ENCODE measurements around the gene CPA5. TPM values are rescaled to one million over a fixed set of nuclear protein-coding genes. Genes with fewer than 3 reads are reported as not detected.
A peak's percentile ranks its signal among the peaks of the same experiment; 100 is the strongest.

CPA5 gene
- total and polyA plus RNA-seq, 10 of the 15 experiments (the other 5 are each of a cell fraction or from before 2014, with no cell fraction given) = 0.06 to 0.52 (median 0.29) TPM; not detected in 2

DNA sequence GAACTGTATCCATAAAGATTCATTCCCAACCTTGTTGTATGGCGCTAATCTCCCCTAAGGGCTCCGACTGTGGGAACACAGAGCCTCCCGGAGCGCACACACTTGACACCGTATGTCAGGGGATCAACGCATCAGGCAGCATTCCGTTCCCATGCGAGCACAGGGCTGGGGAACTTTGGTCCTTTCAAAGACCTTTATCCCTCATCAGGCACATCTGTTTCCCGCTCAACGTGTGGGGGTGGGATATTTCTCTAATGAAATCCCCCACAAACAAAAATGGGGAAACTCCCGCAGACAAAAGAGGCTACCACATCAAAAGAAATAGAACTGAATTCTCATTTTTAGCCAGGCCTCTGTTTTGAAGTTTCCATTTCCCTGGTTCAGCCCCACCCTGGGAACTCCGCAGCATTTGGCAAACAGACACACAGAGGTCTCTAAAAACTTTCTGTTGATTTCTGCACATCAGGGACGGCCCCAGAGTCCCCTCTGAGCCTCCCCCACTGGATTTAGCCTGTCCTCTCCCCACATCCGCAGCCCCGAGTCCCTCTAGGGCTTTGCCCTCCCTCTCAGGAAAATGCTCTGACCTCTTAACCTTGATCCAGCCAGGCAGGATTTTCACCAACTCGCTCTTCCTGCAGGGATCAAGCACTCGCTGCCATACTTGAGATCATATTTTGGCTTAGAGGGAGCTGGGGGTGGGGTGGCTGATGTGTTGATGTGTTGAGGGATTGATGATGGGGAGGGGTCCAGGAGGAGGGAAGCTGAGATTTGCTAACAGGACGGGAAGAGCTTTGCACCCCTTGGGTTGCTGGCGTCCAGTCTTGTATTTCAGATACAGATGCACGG lies 6.6 kb downstream of the CPA5 start (continued):
- TF ChIP-seq, protein P1, sequence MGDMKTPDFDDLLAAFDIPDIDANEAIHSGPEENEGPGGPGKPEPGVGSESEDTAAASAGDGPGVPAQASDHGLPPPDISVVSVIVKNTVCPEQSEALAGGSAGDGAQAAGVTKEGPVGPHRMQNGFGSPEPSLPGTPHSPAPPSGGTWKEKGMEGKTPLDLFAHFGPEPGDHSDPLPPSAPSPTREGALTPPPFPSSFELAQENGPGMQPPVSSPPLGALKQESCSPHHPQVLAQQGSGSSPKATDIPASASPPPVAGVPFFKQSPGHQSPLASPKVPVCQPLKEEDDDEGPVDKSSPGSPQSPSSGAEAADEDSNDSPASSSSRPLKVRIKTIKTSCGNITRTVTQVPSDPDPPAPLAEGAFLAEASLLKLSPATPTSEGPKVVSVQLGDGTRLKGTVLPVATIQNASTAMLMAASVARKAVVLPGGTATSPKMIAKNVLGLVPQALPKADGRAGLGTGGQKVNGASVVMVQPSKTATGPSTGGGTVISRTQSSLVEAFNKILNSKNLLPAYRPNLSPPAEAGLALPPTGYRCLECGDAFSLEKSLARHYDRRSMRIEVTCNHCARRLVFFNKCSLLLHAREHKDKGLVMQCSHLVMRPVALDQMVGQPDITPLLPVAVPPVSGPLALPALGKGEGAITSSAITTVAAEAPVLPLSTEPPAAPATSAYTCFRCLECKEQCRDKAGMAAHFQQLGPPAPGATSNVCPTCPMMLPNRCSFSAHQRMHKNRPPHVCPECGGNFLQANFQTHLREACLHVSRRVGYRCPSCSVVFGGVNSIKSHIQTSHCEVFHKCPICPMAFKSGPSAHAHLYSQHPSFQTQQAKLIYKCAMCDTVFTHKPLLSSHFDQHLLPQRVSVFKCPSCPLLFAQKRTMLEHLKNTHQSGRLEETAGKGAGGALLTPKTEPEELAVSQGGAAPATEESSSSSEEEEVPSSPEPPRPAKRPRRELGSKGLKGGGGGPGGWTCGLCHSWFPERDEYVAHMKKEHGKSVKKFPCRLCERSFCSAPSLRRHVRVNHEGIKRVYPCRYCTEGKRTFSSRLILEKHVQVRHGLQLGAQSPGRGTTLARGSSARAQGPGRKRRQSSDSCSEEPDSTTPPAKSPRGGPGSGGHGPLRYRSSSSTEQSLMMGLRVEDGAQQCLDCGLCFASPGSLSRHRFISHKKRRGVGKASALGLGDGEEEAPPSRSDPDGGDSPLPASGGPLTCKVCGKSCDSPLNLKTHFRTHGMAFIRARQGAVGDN (IDR thresholded peaks at IDR 0.05) = no peak
- TF ChIP-seq CHD1 (IDR thresholded peaks at IDR 0.05; ENCODE audit: low read depth, low read length) = no peak
- TF ChIP-seq POU2F2 (IDR thresholded peaks at IDR 0.05; ENCODE audit: borderline replicate concordance, low read depth, low read length) = 0 out of 3 replicates have a peak, but pooled peaks have one; percentile 17
- TF ChIP-seq DPF2 (IDR thresholded peaks at IDR 0.05) = 0 out of 2 replicates have a peak, but pooled peaks have one; percentile 23
- TF ChIP-seq MEF2B (IDR thresholded peaks at IDR 0.05; ENCODE audit: partially characterized antibody, poor library complexity, severe bottlenecking) = peak; percentile 48

DNA sequence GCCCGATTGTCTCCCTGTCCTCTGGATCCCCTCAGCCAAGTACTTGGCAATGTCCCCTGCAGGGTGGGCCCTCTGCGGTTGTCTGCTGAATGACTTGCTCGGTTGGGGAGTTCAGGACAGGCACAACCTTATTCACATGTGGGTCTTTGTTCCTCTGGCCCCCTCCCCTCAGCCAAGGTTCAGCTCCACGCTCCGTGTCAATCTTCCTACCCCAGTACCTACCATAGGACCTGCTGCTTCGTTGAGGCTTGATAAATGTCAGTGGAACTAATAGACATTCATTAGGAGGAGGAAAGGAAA lies 7.1 kb downstream of the CPA5 start:
- peaks cover 21% of the 10 kb centered on the region for H3K4me1 ChIP-seq (ENCODE audit: control insufficient read depth, insufficient read depth, low read length)
- no peak overlapping the region for H2AFZ ChIP-seq (ENCODE audit: control insufficient read depth, low read depth, low read length)
- no peaks in the 10 kb centered on the region for H3K9me3 ChIP-seq (replicated peaks; ENCODE audit: control insufficient read depth, insufficient read depth, low read length)
- no peaks in the 10 kb centered on the region for H3K27me3 ChIP-seq (replicated peaks in 1 of 2; ENCODE audit: control insufficient read depth in 2 of 2, insufficient read depth in 2 of 2, low read length in 1 of 2)
- no peak; the same call in 2 of the 3 replicates for ATAC-seq
- ChIA-PET CTCF (interaction anchor here (0.9 kb wide), 1 partner anchor 14 kb away, joined by 3 read pairs; no protein-coding TSS in a partner anchor), POLR2A (interaction anchor here (0.6 to 0.7 kb wide), 2 partner anchors 41 to 670 kb away, joined by 3 read pairs; no protein-coding TSS in a partner anchor), RAD21 (ENCODE audit: unreplicated experiment) (interaction anchor here (0.9 kb wide), 1 partner anchor 13 kb away, joined by 3 read pairs; no protein-coding TSS in a partner anchor), SMC1A (ENCODE audit: uncharacterized antibody, unreplicated experiment) (interaction anchor here (1.2 kb wide), 1 partner anchor 14 kb away, joined by 3 read pairs; no protein-coding TSS in a partner anchor)
- H3K4me2 ChIP-seq (ENCODE audit: control insufficient read depth, insufficient read depth) = no peak overlapping the region
- intact Hi-C loops (cut with micrococcal nuclease; ENCODE audit: unreplicated experiment) = loop anchor here (1.0 kb wide), 1 partner anchor 41 kb away; no protein-coding TSS in a partner anchor
- FAIRE-seq = no peak
- H3K79me2 ChIP-seq (ENCODE audit: control insufficient read depth, insufficient read depth, low read length) = no peaks in the 10 kb centered on the region
- TF ChIP-seq KDM1A (IDR thresholded peaks at IDR 0.05; ENCODE audit: borderline replicate concordance) (no peak), NFIC (IDR thresholded peaks at IDR 0.05; ENCODE audit: low read depth, low read length) (no peak), RAD51 (IDR thresholded peaks at IDR 0.05) (no peak)
- no peak for DNase-seq (ENCODE audit: low read depth, low spot score)
- in situ Hi-C loops (cut with MboI) = no loop called here
- H4K20me1 ChIP-seq (ENCODE audit: control insufficient read depth, insufficient read depth) = no peaks in the 10 kb centered on the region
- H3K9ac ChIP-seq (ENCODE audit: control insufficient read depth, insufficient read depth, low read length) = no peak overlapping the region
- no TSS peak for BruUV-seq (replicated peaks)
- H3K27ac ChIP-seq (ENCODE audit: control insufficient read depth, insufficient read depth) = peak overlapping the region; percentile 73
- WGBS (ENCODE audit: insufficient coverage, insufficient replicate concordance, low lambda C conversion rate, missing lambda C conversion rate) = 81% methylated on average over 6 of the region's 6 CpGs
- no peak overlapping the region for H3K4me3 ChIP-seq
- H3K36me3 ChIP-seq (ENCODE audit: control insufficient read depth in 2 of 2, insufficient read depth in 2 of 2, low read length in 1 of 2) = no peaks in the 10 kb centered on the region

Data from GM12878 (cell line).